Cerebellar cortex (tissue), 1 donor: ENCODE results near the gene EBPL.
A peak's percentile ranks its signal among the peaks of the same experiment; 100 is the strongest.
"Not testable (repeated sequence)": the region's sequence is repeated elsewhere in the genome, so short reads cannot be mapped to it uniquely, and the experiment has no call there.

Experiments used
- DNase-seq: peaks from one replicate; pipeline ENCODE4 v3.0.0-alpha.2; 2015; ENCODE audit warnings: low spot score

EBPL gene

DNA sequence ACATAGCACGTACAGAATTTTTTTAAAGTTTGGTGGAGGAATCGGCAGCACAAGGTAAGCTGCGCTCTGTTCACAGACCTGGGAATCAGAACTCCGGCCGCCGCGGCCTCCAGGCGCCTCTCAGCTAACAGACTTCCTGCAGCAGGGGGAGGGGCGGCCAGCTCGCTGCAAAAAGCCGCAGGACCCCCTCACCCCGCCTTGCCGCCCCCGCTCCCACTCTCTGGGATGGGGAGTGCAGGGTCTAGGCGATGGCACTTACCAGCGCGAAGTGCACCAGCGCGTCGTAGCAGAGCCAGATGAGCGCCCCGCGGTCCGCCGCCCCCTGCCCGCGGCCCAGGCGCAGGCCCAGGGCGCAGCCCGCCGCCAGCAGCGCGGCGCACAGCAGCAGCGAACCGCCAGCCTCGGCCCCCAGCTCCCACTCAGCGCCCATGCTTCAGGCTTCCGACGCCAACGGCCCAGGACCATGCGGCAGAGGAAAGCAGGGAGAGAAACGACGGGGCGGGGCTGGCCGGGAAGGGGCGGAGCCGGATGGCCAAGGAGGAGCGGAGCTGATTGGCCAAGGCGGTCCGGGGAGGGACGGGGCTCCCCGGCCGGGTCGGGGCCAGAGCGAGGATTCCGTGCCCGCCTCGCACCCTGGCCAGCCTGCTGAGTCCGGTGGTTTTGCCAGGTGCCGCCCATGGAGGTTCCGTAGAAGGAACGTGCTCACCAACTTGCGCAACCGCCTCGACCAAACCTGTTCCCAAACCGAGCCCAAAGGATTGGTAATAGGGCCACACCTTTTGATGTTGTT is at the start of gene EBPL:
Gene EBPL (minus strand): TSS at position 492 of the 790 bp plus-strand sequence. CDS start 62 bp downstream, at position 430.
- DNase-seq = peak; percentile 90

- no peak for DNase-seq
These were observed 49.6 kb upstream of the EBPL start for GRCh38 chr13:49740870-49741269.

DNA sequence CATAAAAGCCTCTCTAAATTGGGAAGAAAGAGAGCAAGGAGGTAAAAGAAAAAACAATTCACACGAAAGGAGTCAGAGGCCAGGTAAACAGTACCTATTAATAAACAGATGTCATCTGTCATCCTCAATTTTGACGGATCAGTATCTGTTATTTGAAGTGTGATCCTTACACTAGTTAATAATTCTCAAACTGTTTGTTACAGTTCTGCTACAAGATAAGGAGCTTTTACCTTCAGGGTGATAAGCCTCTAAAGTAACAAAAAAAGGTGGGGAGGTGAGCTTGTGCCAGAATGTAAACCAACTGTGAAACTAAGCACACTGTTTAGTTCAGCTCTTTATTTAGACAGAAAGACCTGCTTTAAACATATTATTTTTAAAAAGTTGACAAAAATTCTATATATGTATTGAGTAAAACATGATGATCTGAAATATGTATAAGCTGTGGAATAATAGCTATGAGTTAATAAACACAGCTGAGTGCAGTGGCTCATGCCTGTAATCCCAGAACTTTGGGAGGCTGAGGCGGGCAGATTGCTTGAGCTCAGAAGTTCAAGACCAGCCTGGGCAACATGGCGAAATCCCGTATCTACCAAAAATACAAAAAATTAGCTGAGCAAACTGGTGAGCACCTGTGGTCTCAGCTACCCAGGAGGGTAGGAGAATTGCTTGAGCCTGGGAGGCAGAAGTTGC is 48.4 kb upstream of the EBPL start:
- DNase-seq = no peak

GRCh38 chr13:49733181-49733951 is 42.1 kb upstream of the EBPL start:
- DNase-seq = peak; percentile 12

DNA sequence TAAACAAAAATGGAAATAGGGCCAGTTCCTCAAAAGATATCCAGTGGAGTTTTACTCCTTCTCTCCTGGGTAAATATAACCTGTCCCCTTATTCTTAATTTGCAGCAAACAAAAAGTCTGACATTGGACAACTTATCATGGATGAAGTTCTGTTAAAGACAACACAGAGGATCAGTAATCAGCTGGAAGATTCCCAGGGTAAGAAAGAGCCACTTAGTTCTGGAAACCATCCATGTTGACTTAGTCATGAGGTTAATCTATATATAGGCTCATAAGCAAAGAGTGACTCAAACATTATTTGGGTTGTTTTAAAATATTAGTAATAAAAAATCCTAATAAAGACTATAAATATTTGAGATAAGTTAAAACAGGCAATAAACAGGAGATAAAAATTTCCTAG is 40.5 kb upstream of the EBPL start:
- DNase-seq = no peak

GRCh38 chr13:49716615-49717014 is 25.3 kb upstream of the EBPL start:
- no peak for DNase-seq

DNA sequence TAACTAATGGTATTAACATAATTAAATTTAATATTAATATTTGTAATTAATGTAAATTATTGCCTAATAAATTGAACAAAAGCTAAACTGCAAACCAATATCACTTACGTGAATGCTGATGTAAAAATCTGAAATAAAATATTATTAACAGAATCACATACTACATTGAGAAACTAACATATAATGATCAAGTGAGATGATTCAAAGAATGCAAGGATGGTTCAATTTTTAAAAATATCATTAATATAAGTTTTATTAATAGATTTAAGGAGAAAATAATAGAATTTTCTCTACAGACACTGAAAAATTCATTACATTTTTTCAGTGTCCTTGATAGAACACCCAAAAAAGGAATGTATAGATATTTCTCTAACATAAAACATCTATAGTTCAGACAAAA is 23.5 kb upstream of the EBPL start:
- no peak for DNase-seq

GRCh38 chr13:49711218-49711863 is 20.1 kb upstream of the EBPL start:
- no peak for DNase-seq

GRCh38 chr13:49704264-49704663 is 13.0 kb upstream of the EBPL start:
- DNase-seq = not testable (repeated sequence)

- DNase-seq = no peak
These were observed 10.2 kb upstream of the EBPL start for GRCh38 chr13:49701491-49701890.

DNA sequence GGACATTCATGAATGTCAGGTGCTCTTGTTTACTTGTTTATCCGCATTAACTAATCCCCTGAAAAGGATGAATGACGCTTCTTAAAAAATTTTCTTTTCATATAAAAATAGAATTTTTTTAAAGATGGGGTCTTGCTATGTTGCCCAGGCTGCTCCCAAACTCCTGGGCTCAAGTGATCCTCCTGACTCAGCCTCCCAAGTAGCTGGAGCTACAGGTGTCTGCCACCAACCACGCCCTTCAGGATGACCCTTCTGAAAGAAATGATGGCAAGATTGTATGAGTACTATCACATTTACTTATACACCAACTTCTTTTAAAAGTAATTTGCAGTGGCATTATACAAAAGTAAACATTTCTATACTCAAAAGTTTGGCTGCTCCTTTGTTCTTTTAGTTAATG is 6.2 kb upstream of the EBPL start:
- no peak for DNase-seq

GRCh38 chr13:49694446-49694845 is 3.2 kb upstream of the EBPL start:
- no peak for DNase-seq

DNA sequence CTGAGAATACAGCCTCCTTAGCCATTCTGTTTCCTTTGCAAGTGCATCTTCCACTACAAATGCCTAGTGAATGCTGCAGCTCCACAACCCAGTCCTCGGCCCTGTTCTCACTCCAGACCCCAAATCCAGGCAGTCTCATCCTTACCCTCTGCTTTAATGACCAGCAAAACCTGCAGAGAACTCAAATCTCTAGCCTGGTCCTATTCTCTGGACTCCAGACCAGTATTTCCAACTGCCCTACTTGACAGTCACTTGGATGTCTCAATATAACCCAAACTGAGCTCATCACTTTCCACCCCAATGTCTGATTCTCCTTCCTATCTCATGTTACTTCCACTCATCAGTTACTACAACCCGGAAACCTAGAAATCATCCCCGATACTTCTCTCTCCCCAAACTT is 2.6 kb upstream of the EBPL start:
- no peak for DNase-seq

GRCh38 chr13:49693191-49693733 is 2.0 kb upstream of the EBPL start:
- DNase-seq = no peak

DNA sequence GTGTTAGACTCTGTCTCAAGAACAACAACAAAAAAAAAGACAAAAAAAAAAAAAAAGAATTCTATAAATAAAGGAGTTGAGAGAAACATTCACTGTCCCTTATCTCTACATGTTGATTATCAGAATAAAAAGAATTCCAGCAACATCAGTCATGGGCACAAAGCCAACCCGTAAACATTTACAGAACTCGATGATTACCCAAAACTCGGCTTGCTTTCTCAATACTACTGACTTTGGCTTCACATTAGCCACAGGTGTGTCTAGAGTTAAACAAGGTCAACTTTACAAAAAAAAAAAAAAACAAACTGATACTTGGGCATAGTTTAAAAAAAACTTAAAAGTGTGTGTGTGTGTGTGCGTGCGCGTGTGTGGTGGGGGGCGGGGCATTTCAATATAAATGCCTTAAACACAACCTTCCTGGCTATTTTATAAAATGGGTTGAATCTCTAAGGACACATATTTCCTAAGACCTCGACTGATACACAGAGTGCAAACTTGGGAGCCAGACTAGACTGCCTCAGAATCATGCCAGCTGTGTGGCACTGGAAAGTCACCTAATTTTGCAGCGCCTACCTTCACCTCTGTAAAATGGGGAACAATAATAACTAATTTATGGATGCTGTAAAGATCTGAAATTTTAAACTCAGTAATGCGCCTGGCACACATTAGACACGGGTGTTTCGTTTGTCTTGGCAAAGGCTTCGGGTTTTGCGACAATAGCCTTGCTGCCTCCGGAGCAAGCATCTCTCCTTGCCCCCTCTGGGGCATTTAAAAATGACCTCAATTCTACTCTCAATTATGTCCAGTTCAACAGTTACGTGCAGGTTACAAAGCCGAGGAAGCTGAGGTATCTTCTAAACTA is 922 bp downstream of the EBPL start:
- no peak for DNase-seq

GRCh38 chr13:49683489-49683888 is 7.8 kb downstream of the EBPL start:
- no peak for DNase-seq

DNA sequence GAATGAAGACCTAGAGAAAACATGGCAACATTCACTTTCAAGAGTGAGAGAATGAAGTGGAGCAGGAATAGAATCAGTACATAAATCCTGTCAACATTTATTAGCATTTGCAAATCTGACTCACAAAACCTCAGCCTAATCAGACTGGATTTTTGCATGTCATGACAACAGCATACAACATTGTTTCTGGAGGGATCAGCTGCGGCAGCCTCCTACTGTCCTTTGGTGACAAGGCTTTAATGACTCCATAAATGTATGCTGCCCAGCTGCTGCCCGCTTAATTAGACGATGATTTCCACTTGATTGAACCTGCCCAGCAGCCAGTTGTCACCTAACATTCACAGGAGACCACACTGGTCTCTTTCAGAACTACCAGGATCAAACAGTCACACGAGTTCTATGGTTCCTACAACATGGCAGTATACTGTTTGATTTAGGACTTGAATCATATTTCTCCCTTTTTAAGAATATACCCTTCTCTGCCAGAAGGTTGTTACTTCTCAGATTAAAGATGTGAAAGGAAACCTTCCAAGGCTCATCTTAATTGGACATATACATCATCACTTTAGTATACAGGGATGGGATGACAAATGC is 9.3 kb downstream of the EBPL start:
- DNase-seq = no peak

DNA sequence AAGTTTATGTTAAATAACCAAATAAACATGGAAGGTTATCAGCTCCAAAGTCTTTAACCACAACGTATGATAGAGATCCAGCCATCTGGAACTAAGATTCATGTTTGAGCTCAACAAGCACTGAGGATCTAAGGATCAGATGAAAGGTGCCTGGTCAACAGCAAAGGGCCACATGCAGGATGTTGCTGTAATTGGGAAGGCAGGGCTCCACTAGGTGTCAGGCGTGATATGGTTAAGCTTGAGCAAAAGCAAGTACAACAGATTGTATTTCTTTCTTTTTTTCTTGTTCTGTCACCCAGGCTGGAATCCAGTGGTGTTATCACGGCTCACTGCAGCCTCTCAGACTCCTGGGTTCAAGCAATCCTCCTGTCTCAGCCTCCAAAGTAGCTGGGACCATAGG is 12.0 kb downstream of the EBPL start:
- peak; percentile 26 for DNase-seq

DNA sequence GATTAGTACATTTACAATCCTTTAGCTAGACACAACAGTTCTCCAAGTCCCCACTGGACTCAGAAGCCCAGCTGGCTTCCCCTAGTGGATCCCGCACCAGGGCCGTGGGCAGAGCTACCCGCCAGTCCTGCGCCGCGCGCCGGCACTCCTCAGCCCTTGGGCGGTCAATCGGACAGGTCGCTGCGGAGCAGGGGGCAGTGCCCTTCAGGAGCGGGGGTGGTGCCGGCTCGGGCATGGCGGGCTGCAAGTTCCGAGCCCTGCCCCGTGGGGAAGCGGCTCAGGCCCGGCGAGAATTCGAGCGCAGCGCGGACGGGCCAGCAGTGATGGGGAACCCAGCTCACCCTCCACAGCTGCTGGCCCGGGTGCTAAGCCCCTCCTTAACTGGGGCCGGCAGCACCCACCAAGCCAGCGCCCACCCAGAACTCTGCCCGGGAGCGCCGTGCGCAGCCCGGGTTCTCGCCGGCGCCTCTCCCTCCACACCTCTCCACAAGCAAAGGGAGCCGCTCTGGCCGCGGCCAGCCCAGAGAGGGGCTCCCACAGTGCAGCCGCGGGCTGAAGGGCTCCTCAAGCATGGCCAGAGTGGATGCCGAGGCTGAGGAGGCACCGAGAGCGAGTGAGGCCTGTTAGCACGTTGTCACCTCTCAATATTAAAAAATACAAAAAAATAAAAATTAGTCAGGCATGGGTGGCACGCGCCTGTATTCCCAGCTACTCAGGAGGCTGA is 12.9 kb downstream of the EBPL start:
- DNase-seq = no peak
